Measurements from ENCODE around the gene SERPINB10.

The SERPINB10 gene, protein sequence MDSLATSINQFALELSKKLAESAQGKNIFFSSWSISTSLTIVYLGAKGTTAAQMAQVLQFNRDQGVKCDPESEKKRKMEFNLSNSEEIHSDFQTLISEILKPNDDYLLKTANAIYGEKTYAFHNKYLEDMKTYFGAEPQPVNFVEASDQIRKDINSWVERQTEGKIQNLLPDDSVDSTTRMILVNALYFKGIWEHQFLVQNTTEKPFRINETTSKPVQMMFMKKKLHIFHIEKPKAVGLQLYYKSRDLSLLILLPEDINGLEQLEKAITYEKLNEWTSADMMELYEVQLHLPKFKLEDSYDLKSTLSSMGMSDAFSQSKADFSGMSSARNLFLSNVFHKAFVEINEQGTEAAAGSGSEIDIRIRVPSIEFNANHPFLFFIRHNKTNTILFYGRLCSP

DNA sequence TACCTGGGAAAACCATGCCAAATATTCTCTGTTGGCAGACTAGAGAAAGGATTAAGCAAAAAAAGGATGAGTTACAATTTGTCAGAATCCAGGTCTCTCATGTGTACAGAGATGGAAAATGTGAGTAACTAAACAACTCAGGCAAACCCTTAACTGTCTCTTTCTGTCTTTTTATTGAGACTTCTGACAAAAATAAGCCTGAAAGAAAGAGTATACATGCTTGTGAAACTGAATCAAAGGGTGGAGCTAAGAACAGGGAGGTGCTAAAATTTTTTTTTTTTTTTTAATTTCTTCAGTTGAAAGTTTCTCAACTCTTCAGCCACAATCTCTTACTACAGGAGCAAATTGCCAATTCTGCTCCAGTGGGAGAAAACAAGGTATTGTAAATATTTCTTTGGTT is at the start of gene SERPINB10:
Gene SERPINB10 (plus strand): TSS at position 295 of the 400 bp plus-strand sequence. CDS start 7,553 bp downstream, outside the sequence.
- DNase-seq, result no peak

DNA sequence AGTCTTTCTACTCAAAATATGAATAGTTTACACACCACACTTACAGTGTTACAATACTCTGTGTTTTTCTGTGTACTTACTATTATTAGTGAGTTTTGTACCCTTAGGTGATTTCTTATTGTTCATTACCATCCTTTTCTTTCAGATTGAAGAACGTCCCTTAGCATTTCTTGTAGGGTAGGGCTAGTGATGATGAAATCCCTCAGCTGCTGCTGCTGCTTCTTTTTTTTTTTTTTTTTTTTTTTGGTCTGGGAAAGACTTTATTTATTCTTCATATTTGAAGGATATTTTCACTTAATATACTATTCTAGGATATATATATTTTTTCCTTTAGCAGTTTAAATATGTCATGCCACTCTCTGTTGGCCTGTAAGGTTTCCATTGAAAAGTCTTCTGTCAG is 49.3 kb upstream of the SERPINB10 start:
- no peak for DNase-seq

- DNase-seq, result no peak
Observed at GRCh38 chr18:63859781-63860475, 47.8 kb upstream of the SERPINB10 start.

DNA sequence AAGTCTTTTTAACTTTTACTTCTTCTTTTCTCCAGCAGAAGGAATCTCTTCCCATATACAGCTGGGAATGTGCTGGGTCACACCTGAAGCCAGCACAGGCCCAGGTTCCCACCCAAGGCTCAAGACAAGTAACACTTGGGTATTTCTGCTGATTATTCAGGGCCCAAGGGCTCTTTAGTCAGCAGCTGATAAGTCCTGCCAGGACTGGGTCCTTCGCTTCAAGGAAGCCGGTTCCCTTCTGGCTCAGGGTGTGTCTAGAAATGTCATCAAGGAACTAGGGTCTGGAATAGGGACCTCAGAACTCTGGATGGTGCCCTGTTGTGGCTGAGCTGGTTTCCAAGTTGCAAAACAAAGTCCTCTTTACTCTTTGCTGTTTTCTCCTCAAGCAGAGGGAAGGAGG is 47.2 kb upstream of the SERPINB10 start:
- DNase-seq, result no peak

GRCh38 chr18:63867368-63868125 is 40.2 kb upstream of the SERPINB10 start:
- DNase-seq, result no peak

- no peak for DNase-seq
Observed at GRCh38 chr18:63868546-63868945, 39.2 kb upstream of the SERPINB10 start.

DNA sequence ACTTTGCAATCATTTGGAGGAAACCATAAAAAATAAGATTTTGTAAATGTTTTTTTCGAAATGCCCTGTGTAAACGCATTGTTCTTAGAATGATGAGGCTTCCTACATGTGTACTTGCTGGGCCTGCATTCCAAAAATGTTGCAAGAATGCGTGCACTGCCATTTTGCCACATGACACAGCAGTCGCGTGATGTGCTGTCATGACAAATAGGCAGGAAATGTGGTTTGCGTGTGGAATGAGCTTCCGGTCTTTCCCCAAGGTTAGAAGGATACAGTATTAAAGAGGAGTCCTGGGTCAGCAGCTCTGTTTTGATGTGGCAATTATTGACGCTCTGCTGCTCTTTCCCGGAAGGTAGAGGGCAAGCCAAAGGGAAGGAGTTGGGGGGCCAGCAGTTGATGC is 38.4 kb upstream of the SERPINB10 start:
- no peak for DNase-seq

- DNase-seq, result no peak
Observed at GRCh38 chr18:63869851-63870250, 37.9 kb upstream of the SERPINB10 start.

- DNase-seq, result no peak
Observed at GRCh38 chr18:63871836-63872235, 35.9 kb upstream of the SERPINB10 start.

DNA sequence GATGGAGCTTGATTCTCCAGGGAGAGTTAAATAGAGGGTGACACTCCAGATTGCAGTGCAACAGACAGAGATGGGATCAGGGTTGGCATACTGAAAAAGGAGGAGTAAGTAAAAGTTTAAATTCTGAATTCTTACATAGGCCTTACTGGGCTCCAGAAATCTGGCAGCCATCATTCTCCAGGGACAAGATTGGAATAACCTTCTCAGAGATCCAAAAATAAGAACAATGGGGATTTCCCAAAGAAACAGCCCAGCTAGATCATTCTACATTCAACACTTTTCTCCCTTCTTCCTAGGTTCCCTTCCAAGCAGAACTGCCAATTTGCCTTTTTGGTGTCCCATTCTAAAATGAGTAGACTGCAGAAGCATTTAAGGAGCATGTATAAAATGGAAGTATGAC is 35.2 kb upstream of the SERPINB10 start:
- no peak for DNase-seq

GRCh38 chr18:63878343-63878742 is 29.4 kb upstream of the SERPINB10 start:
- peak; percentile 30 for DNase-seq

- DNase-seq, result no peak
Observed at GRCh38 chr18:63878925-63879324, 28.8 kb upstream of the SERPINB10 start.

GRCh38 chr18:63879709-63880108 is 28.0 kb upstream of the SERPINB10 start:
- DNase-seq, result no peak

- DNase-seq, result no peak
Observed at GRCh38 chr18:63881851-63882250, 25.9 kb upstream of the SERPINB10 start.

GRCh38 chr18:63882333-63883141 is 25.2 kb upstream of the SERPINB10 start:
- DNase-seq, result no peak

DNA sequence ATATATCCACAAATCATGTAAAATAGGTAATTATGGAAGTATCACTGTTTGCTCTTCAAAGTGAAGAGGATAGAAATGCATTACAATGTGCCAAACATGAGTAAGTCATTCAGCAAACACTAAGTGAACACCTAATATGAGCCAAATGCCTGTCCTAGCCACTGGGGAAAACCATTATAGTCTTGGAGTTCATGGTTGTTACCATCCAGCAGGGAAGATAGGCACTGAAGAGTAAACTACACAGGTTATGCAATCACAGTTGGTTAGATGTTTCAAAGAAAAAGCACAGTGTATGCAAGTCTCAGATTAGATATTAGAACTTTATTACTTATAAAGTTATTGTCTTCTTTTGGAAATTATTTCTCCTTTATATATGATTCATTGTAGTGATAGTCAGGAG is 24.1 kb upstream of the SERPINB10 start:
- no peak for DNase-seq

DNA sequence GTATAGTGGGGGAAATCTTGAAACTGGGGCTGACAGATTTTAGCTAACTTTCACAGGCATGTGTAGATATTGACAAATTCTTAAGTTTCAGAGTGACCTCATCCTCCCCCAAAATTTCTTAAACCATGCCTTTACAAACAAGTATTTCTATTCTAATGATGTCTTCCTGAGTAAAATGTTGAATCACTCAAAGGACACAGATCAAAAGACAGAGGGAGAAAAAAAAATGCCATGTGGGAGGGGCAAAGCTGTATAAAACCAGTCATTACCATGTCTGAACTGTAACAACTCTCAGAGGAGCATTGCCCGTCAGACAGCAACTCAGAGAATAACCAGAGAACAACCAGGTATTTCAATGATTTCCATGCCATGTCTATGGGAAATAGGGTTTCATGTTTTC is 20.3 kb upstream of the SERPINB10 start, which contains the start of gene SERPINB2:
Gene SERPINB2 (plus strand): TSS at position 282 of the 400 bp plus-strand sequence. CDS start 3,740 bp downstream, outside the sequence.
- DNase-seq, result no peak

GRCh38 chr18:63888470-63889190 is 19.1 kb upstream of the SERPINB10 start:
- no peak for DNase-seq

DNA sequence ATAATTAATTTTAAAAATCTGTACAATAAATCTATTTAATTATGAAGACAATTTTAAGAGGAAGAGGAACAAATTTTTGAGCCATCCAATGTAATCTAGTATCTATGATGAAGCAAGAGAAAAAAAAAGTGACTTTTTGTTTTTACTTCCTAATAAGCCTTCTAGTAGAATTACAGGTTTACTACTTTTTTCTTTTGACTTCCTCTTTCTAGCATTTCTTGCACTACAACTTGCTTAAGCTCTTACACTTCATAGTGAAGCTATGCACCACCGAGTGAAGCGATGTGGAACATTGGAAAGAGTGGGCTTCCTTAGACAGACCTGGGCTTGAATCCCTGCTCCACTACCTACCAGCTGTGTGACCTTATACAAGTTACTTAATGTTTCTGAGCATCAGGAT is 18.1 kb upstream of the SERPINB10 start:
- DNase-seq, result peak; percentile 47

GRCh38 chr18:63890237-63890949 is 17.4 kb upstream of the SERPINB10 start:
- DNase-seq, result no peak

DNA sequence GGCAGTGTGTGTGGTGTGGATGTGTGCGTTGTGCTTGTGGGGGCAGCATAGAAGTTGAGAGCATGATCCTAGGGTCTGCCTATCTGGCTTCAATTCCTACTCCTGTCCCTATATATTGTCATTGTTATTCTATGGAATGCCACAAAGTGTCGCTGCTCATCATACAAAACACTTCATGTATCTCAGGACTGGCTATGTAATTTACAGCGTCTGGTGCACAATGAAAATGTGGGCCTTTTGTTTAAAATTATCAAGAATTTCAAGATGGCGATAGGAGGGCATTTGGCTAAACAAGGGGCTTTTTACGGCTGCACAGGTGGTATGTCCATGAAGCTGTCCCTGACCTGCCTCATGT is 16.8 kb upstream of the SERPINB10 start:
- peak; percentile 59 for DNase-seq
